GM13976 (cell line): ENCODE results near the gene TANC2.

Source experiments
- DNase-seq: peaks from one replicate; pipeline ENCODE4 v3.0.0; 2012; ENCODE audit warnings: low spot score
- CTCF ChIP-seq: IDR thresholded peaks from 2 replicates; pipeline ENCODE4 v1.5.1; 2012; ENCODE audit warnings: borderline replicate concordance, mild to moderate bottlenecking; ENCODE audit not compliant: insufficient read depth; ENCODE audit errors: extremely low read depth, missing control alignments, control extremely low read depth
- in situ Hi-C: fragments of 300-500 bp; cut with MboI; formaldehyde crosslinking; loops from one replicate; pipeline ENCODE4 v1.12.0; 2022; ENCODE audit warnings: low sequenced_read_pairs, mixed read lengths, inconsistent platforms; ENCODE audit not compliant: unreplicated experiment

TANC2 gene

DNA sequence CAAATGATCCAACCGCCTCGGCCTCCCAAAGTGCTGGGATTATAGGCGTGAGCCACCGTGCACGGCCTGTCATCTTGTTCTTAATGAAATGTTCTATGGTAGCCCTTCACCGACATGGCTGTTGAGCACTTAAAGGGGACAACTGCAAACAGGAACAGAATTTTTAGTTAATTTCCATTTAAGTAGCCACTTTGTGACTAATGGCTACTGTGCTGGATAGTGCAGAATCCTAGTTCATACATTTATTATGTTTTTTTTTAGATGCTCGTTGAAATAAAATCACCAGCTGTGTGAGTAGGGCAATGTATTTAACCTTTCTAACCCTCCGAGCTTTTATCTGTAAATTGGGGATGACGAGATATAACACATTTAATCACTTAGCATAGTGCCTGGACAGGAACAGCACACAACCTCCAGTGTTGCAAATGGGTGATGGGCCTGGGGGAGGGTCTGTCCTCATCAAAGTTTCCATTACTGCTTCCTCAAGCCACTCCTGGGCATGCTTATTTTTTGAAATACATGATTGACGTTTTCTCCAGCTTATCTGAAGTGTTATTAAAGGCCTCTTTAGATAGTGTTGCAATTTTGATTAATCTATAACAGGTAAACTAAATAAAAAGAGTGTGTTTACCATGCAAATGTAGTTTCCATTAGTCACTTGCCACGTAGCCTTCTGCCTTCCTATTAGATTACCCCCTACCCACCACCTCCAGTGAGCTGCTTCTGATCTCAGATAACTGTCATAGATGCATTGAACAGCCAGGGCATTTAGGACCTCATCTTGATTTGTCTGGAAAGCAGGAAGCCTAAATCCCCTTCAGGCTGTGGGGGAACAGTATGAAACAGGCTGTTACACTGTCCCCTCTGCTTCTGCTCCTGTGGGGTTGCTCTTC, 42.5 kb upstream of the TANC2 start:
- in situ Hi-C loops = loop anchor here (25.0 kb wide), 1 partner anchor 89 kb away; no protein-coding TSS in a partner anchor

GRCh38 chr17:62925267-62925836, 40.7 kb upstream of the TANC2 start:
- TF ChIP-seq CTCF = no peak
- DNase-seq = no peak
- in situ Hi-C loops = no loop called here

More for the DNA sequence above, 42.5 kb upstream of the TANC2 start:
- no peak for TF ChIP-seq CTCF
- no peak for DNase-seq

GRCh38 chr17:62927083-62927482, 39.0 kb upstream of the TANC2 start:
- DNase-seq = no peak
- in situ Hi-C loops = no loop called here
- no peak for TF ChIP-seq CTCF

DNA sequence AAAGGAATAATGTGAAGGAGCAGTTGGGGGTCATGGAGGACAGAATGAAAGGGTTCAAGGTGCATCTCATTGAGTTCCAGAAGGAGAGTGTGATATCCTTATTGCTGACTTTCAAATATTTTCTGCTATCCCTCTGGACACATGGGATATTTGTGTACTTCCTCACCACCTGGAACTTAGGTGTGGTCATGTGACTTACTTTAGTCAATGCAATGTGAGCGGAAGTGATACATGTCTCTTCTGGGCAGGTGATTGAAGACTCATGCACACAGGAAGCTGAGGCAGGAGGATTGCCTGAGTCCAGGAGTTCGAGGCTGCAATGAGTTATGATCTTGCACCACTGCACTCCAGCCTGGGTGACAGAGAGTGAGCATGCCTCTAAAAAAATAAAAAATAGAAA, 36.7 kb upstream of the TANC2 start:
- TF ChIP-seq CTCF = no peak
- in situ Hi-C loops = no loop called here
- no peak for DNase-seq

GRCh38 chr17:62931101-62931500, 34.9 kb upstream of the TANC2 start:
- DNase-seq = no peak
- in situ Hi-C loops = no loop called here
- TF ChIP-seq CTCF = no peak

DNA sequence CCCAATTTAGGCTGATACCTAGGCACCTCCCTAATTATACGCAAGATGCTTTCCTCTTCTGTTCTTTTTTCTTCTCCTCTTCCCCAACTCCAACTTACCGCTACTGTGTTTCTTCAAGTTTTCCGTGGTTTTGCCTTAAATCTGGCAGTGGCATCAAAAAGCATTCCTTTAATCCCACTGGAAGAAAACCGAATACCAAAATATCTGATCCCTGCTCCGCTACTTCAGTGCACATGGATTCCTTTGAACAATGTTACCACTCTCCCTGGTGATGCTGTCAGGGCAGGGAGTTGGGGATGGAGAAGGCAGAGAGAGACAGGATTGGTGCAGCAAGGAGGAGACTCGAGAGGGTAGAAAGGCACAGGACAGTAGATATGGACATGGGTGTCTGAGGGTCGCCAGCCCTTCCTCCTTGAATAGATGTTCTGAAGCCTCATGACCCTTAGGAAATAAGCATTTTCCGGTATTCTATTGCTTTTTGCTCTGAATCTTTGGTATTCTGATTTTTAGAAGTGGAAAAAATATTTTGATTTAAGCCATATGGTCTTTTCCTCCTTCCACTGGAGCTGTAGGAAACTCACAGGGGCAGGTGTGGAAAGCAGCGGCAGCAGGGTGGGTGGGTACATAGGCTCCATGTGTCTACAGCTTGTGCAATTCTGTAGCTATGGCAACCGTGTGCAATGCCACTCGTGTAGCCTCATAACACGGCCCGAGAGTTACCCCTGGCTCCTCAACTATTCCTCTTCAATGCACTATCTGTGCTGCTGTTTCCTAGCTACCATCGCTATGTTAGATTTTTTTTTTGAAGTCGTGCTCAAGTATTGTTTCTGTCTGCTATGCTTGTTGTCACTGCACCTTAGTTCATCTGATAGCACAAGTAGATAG, 32.3 kb upstream of the TANC2 start:
- no peak for DNase-seq
- TF ChIP-seq CTCF = no peak
- in situ Hi-C loops = no loop called here
